HepG2 (cell line): ENCODE measurements around the gene NPW.

Source experiments
- BCL6 ChIP-seq: IDR thresholded peaks from 2 replicates; pipeline ENCODE4 v1.6.1; 2016; ENCODE audit warnings: missing genetic modification reagents, missing compliant biosample characterization
- CREBL2 ChIP-seq: sonication (generic); formaldehyde crosslinking; IDR thresholded peaks from 2 replicates; pipeline ENCODE4 v1.8.1; 2023; ENCODE audit warnings: missing genetic modification reagents, mild to moderate bottlenecking, borderline replicate concordance
- NFAT5 ChIP-seq: sonication (generic); formaldehyde crosslinking; IDR thresholded peaks from 2 replicates; pipeline ENCODE4 v1.4.0; 2020; ENCODE audit warnings: missing genetic modification reagents
- NFIC ChIP-seq: IDR thresholded peaks from 2 replicates; pipeline ENCODE4 v1.6.1; 2012; ENCODE audit warnings: mild to moderate bottlenecking, low read length, inconsistent platforms
- PBX3 ChIP-seq: sonication (generic); formaldehyde crosslinking; IDR thresholded peaks from 2 replicates; pipeline ENCODE4 v1.8.1; 2023; ENCODE audit warnings: missing genetic modification reagents, inconsistent platforms, borderline replicate concordance
- POLR2AphosphoS5 ChIP-seq: IDR thresholded peaks from 2 replicates; pipeline ENCODE4 v1.6.1; 2012; ENCODE audit warnings: low read depth, low read length
- TCF7 ChIP-seq: sonication (generic); IDR thresholded peaks from 2 replicates; pipeline ENCODE4 v1.6.1; 2016; ENCODE audit warnings: antibody characterized with exemption, low read depth
- TFE3 ChIP-seq: IDR thresholded peaks from 2 replicates; pipeline ENCODE4 v1.6.1; 2016
- ZC3H4 ChIP-seq: sonication (generic); formaldehyde crosslinking; IDR thresholded peaks from 2 replicates; pipeline ENCODE4 v1.4.0; 2020; ENCODE audit warnings: missing genetic modification reagents, borderline replicate concordance
- ZKSCAN8 ChIP-seq: IDR thresholded peaks from 2 replicates; pipeline ENCODE4 v1.6.1; 2016; ENCODE audit warnings: borderline replicate concordance, missing genetic modification reagents, missing compliant biosample characterization
- ZNF251 ChIP-seq: sonication (generic); formaldehyde crosslinking; IDR thresholded peaks from 2 replicates; pipeline ENCODE4 v1.9.0; 2021; ENCODE audit warnings: mild to moderate bottlenecking, missing genetic modification reagents
- ZNF282 ChIP-seq: fragments of 450-650 bp; IDR thresholded peaks from 2 replicates; pipeline ENCODE4 v1.6.1; 2018; ENCODE audit not compliant: partially characterized antibody
- ZNF558 ChIP-seq: sonication (generic); formaldehyde crosslinking; IDR thresholded peaks from 2 replicates; pipeline ENCODE4 v1.9.0; 2022; ENCODE audit warnings: mild to moderate bottlenecking, missing genetic modification reagents, borderline replicate concordance

- no peak for TF ChIP-seq NFIC
- no peak for TF ChIP-seq ZNF251
- TF ChIP-seq ZC3H4 (CRISPR knock-in tag), result no peak
- TF ChIP-seq ZNF282, result no peak
- no peak for TF ChIP-seq ZNF558 (CRISPR knock-in tag)
- no peak for TF ChIP-seq TCF7
- no peak for TF ChIP-seq PBX3 (CRISPR knock-in tag)
- no peak for TF ChIP-seq POLR2AphosphoS5
- TF ChIP-seq ZKSCAN8 (CRISPR knock-in tag), result no peak
- TF ChIP-seq BCL6 (CRISPR knock-in tag), result no peak
- no peak for TF ChIP-seq NFAT5 (CRISPR knock-in tag)
- no peak for TF ChIP-seq CREBL2 (CRISPR knock-in tag)
- TF ChIP-seq TFE3 (CRISPR knock-in tag), result no peak
These were observed 45.2 kb upstream of the NPW start for GRCh38 chr16:1974157-1975070.
